ENCODE measurements around the gene ZNF76.

Gene ZNF76

GRCh38 chr6:35341557-35341956 is 82.0 kb downstream of the ZNF76 start:
- ATAC-seq = no peak

- peak; percentile 98 to 99 for ATAC-seq
These were observed 82.9 kb downstream of the ZNF76 start, which contains the start of gene PPARD for GRCh38 chr6:35342258-35343091. Gene PPARD (plus strand): TSS chr6:35342558. CDS start chr6:35411088, 68,530 bp downstream.

GRCh38 chr6:35343092-35343834 is 83.7 kb downstream of the ZNF76 start:
- ATAC-seq = no peak

- ATAC-seq = no peak
These were observed 84.5 kb downstream of the ZNF76 start for GRCh38 chr6:35343835-35344550.

Measured in activated CD4-positive, CD25-positive, alpha-beta regulatory T cell treated with anti-CD3 and anti-CD28 coated beads, Interleukin-2, amount 50 U/mL, for 24 hours (primary cell).